Measurements from ENCODE around the gene RIOX2. TPM values are rescaled to one million over a fixed set of nuclear protein-coding genes. Genes with fewer than 3 reads are reported as not detected.

Gene RIOX2
- polyA plus RNA-seq, 3 donors: 15.3 to 18.7 (median 18.3) TPM

DNA sequence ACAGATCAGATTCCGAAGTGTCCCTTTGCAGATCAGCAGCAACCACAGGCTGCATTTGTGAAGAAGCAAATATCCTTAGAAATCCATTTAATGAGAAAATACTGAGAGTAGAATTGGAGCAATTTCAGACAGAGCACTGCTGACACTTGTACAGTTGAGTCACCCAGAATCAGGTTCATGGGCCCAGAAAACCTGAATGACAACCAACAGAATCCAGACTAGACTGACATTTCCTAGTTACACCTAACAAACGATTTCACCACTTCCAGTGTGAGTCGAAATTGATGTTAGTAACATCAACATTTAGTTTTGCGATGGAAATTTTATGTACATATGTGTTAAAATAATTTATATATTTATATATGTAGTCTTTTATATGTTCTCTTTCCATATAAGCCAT is 46.1 kb upstream of the RIOX2 start:
- intact Hi-C loops (cut with micrococcal nuclease): no loop called here
- Histone ChIP-seq H3K36me3 (replicated peaks in 1 of 2; ENCODE audit: control insufficient read depth in 1 of 2, insufficient read depth in 2 of 2, low read length in 2 of 2) (no peaks in the 10 kb centered on the region), H4K20me1 (ENCODE audit: insufficient read depth, low read length) (no peaks in the 10 kb centered on the region), H3K27ac (ENCODE audit: low read depth in 1 of 2, low read length in 2 of 2) (no peak overlapping the region), H3K4me1 (ENCODE audit: control insufficient read depth in 1 of 2, insufficient read depth in 2 of 2, low read length in 2 of 2) (peaks cover 8 to 11% of the 10 kb centered on the region in 2 donors), H3K4me3 (replicated peaks in 1 of 3; ENCODE audit: low read depth in 2 of 3, low read length in 3 of 3) (no peak overlapping the region), H3K9ac (ENCODE audit: insufficient read depth, low read length, poor library complexity, severe bottlenecking) (no peak overlapping the region), H3K27me3 (ENCODE audit: control insufficient read depth in 2 of 2, insufficient read depth in 2 of 2, low read length in 2 of 2) (no peaks in the 10 kb centered on the region), H3K4me2 (replicated peaks; ENCODE audit: extremely low read depth, low read length, poor library complexity, severe bottlenecking) (no peak overlapping the region), H3K79me2 (ENCODE audit: insufficient read depth, low read length) (no peaks in the 10 kb centered on the region), H3K9me3 (replicated peaks in 1 of 2; ENCODE audit: control insufficient read depth in 1 of 2, insufficient read depth in 1 of 2, low read length in 2 of 2) (no peaks in the 10 kb centered on the region), H2AFZ (ENCODE audit: insufficient read depth, low read depth, low read length, poor library complexity, severe bottlenecking) (no peak overlapping the region)
- H3K27ac Mint-ChIP-seq: no peak overlapping the region
- no peaks in the 10 kb centered on the region for H3K36me3 Mint-ChIP-seq
- peaks cover 1 to 5% (median 2%) of the 10 kb centered on the region in 3 donors for H3K27me3 Mint-ChIP-seq (ENCODE audit: low read depth in 3 of 3)
- no CpG with 5 or more reads among the region's 4 CpGs for WGBS (ENCODE audit: insufficient coverage)
- H3K4me3 Mint-ChIP-seq: no peak overlapping the region
- no peaks in the 10 kb centered on the region for H3K9me3 Mint-ChIP-seq
- TF ChIP-seq, protein P1, sequence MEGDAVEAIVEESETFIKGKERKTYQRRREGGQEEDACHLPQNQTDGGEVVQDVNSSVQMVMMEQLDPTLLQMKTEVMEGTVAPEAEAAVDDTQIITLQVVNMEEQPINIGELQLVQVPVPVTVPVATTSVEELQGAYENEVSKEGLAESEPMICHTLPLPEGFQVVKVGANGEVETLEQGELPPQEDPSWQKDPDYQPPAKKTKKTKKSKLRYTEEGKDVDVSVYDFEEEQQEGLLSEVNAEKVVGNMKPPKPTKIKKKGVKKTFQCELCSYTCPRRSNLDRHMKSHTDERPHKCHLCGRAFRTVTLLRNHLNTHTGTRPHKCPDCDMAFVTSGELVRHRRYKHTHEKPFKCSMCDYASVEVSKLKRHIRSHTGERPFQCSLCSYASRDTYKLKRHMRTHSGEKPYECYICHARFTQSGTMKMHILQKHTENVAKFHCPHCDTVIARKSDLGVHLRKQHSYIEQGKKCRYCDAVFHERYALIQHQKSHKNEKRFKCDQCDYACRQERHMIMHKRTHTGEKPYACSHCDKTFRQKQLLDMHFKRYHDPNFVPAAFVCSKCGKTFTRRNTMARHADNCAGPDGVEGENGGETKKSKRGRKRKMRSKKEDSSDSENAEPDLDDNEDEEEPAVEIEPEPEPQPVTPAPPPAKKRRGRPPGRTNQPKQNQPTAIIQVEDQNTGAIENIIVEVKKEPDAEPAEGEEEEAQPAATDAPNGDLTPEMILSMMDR (IDR thresholded peaks at IDR 0.05): no peak
- H3K4me1 Mint-ChIP-seq: peaks cover 15% of the 10 kb centered on the region
- DNase-seq: no peak

DNA sequence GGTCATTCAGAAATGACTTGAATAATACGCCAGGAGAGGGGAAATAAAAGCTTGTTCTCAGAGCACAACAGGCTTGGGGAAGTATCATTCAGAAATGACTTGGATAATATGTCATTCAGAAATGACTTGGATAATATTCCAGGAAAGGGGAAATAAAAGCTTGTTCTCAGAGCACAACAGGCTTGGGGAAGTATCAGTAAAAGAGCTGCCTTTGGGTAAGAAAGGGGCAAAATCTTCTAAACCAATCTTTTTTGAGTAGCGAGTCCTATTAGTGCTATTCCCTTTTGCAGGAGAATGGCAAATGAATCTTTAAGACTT is 42.0 kb upstream of the RIOX2 start:
- TF ChIP-seq, protein P1 (IDR thresholded peaks at IDR 0.05): no peak
- Histone ChIP-seq H3K79me2 (ENCODE audit: insufficient read depth, low read length) (no peaks in the 10 kb centered on the region), H3K9me3 (replicated peaks in 1 of 2; ENCODE audit: control insufficient read depth in 1 of 2, insufficient read depth in 1 of 2, low read length in 2 of 2) (no peaks in the 10 kb centered on the region), H3K4me2 (replicated peaks; ENCODE audit: extremely low read depth, low read length, poor library complexity, severe bottlenecking) (no peak overlapping the region), H3K4me1 (ENCODE audit: control insufficient read depth in 1 of 2, insufficient read depth in 2 of 2, low read length in 2 of 2) (peaks cover 16 to 24% of the 10 kb centered on the region in 2 donors), H4K20me1 (ENCODE audit: insufficient read depth, low read length) (no peaks in the 10 kb centered on the region), H3K9ac (ENCODE audit: insufficient read depth, low read length, poor library complexity, severe bottlenecking) (no peak overlapping the region), H3K4me3 (replicated peaks in 1 of 3; ENCODE audit: low read depth in 2 of 3, low read length in 3 of 3) (no peak overlapping the region), H2AFZ (ENCODE audit: insufficient read depth, low read depth, low read length, poor library complexity, severe bottlenecking) (peak overlapping the region; percentile 1), H3K27me3 (ENCODE audit: control insufficient read depth in 2 of 2, insufficient read depth in 2 of 2, low read length in 2 of 2) (no peaks in the 10 kb centered on the region), H3K36me3 (replicated peaks in 1 of 2; ENCODE audit: control insufficient read depth in 1 of 2, insufficient read depth in 2 of 2, low read length in 2 of 2) (no peaks in the 10 kb centered on the region), H3K27ac (ENCODE audit: low read depth in 1 of 2, low read length in 2 of 2) (no peak overlapping the region)
- peaks cover 25% of the 10 kb centered on the region for H3K4me1 Mint-ChIP-seq
- H3K27me3 Mint-ChIP-seq (ENCODE audit: low read depth in 3 of 3): peaks cover 0 to 3% (median 1%) of the 10 kb centered on the region in 3 donors
- intact Hi-C loops (cut with micrococcal nuclease): no loop called here
- no peak for DNase-seq
- H3K4me3 Mint-ChIP-seq: no peak overlapping the region
- peaks cover 0 to 9% (median 0%) of the 10 kb centered on the region in 7 donors for H3K9me3 Mint-ChIP-seq
- 80% methylated on average over 2 of the region's 2 CpGs for WGBS (ENCODE audit: insufficient coverage)
- peak overlapping the region in 1 of 7 donors; percentile 3 for H3K27ac Mint-ChIP-seq
- H3K36me3 Mint-ChIP-seq: no peaks in the 10 kb centered on the region

Data from CD14-positive monocyte (primary cell).